ACC112 (cell line): Measurements from ENCODE around the gene PLCH1.
"Not testable (repeated sequence)": the region's sequence is repeated elsewhere in the genome, so short reads cannot be mapped to it uniquely, and the experiment has no call there.

Source experiments
- H2AFZ ChIP-seq: fragments of 200-600 bp; sonication (generic); one replicate; pipeline ENCODE4 v1.6.0; 2017; ENCODE audit warnings: antibody characterized with exemption, low read length; ENCODE audit not compliant: unreplicated experiment
- H3K27ac ChIP-seq: fragments of 200-600 bp; sonication (generic); 2 replicates; pipeline ENCODE4 v1.5.1; 2014; ENCODE audit warnings: low read depth, mild to moderate bottlenecking, antibody characterized with exemption, low read length, moderate library complexity
- H3K27me3 ChIP-seq: fragments of 200-600 bp; sonication (generic); 2 replicates; pipeline ENCODE4 v1.6.1; 2014; ENCODE audit warnings: mild to moderate bottlenecking, antibody characterized with exemption, low read length, moderate library complexity, mixed read lengths; ENCODE audit not compliant: insufficient read depth
- H3K36me3 ChIP-seq: fragments of 200-600 bp; sonication (generic); 2 replicates; pipeline ENCODE4 v1.6.1; 2016; ENCODE audit warnings: mild to moderate bottlenecking, antibody characterized with exemption, low read length, moderate library complexity, mixed read lengths; ENCODE audit not compliant: insufficient read depth
- H3K4me1 ChIP-seq: fragments of 200-600 bp; sonication (generic); one replicate; pipeline ENCODE4 v1.6.1; 2016; ENCODE audit warnings: low read length, mixed read lengths; ENCODE audit not compliant: insufficient read depth, unreplicated experiment, control insufficient read depth
- H3K4me3 ChIP-seq: fragments of 200-600 bp; sonication (generic); 2 replicates; pipeline ENCODE4 v1.5.1; 2014; ENCODE audit warnings: mild to moderate bottlenecking, low read depth, low read length
- H3K79me2 ChIP-seq: fragments of 200-600 bp; sonication (generic); one replicate; pipeline ENCODE4 v1.6.0; 2016; ENCODE audit warnings: low read length; ENCODE audit not compliant: control insufficient read depth, unreplicated experiment, insufficient read depth

The PLCH1 gene

DNA sequence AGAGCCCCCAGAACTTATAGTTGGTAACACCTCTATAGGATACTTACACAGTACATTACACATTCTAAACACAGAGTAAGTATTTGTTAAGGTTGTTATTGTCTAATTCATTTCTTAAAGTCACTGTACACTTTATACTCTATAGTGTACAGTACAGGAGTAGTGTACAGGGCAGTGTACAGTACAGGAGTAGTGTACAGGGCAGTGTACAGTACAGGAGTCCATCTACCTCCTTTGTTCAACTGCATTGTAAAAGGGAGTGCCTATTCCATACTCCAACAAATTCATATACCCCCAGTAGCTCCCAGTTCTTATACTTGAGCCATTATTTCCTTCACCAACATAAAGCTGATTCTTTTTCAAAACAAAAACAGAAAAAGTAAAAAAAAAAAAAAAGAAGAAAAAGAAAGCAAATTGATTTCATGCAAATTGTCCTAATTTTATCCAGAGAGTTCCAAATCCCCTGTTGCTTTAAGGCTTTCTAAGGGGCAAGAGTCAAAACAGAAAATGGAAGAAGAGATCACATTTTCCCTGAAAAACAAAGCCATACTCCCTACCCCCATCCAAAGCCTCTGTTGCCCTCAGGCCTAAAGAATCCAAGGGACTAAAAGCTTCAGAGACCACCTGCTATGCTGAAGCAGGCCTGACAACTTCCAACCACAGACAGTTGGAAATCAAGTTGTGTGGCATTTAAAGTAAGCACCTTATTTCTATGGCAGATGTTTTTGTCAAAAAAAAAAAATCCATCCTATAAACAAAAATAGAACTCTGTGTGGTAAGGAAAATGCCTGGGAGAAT lies 125.6 kb downstream of the PLCH1 start:
- Histone ChIP-seq H3K36me3 (no peaks in the 10 kb centered on the region), H3K79me2 (no peaks in the 10 kb centered on the region), H3K4me1 (no peaks in the 10 kb centered on the region), H2AFZ (no peak overlapping the region), H3K4me3 (no peak overlapping the region), H3K27me3 (no peaks in the 10 kb centered on the region), H3K27ac (no peak overlapping the region)

DNA sequence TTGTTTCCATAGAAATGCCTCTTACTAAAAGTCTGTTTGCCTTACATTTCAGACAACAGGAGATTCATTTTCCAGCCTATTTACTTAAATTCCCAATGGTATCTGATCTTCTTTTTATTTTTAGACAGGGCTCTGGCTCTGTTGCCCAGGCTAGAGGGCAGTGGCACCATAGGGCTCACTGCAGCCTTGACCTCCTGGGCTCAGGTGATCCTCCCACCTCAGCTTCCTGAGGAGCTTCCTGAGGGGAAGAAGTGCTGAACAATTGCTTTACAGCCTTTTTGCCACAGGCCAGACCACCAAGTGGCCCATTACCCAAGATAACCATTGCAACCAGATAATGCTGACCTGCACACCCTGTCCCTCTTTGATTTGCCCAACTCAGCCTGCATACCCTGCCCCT lies 126.3 kb downstream of the PLCH1 start:
- no peak overlapping the region for H2AFZ ChIP-seq
- no peak overlapping the region for H3K4me3 ChIP-seq
- no peak overlapping the region for H3K27ac ChIP-seq
- no peaks in the 10 kb centered on the region for H3K79me2 ChIP-seq
- H3K27me3 ChIP-seq, result no peaks in the 10 kb centered on the region
- H3K4me1 ChIP-seq, result no peaks in the 10 kb centered on the region
- H3K36me3 ChIP-seq, result no peaks in the 10 kb centered on the region

DNA sequence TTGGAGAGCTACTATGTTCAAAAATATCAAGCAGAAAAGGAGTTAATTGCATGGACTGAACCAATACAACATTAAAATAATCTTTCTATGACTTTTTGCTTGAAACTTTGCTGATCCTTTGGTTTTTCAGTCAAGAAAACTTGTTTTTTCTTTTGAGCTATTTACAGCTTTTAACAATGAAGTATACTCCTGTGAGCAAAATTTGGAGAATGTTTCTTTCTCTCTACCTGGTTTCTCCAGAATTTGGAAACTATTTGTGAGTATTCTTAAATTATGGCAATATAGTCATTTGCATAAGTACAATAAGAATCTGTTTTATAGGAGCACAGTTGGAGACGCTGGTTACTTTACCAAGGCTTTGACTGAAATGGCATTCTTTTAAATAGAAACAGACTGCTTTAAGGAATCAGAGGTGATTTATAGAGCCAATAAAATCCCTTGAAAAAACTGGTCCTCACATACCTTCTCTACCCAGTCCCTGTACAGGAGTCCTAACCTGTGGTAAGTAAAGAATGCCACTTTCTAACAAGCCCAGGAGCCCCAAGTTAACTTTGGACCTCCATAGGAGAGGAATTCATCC lies 127.4 kb downstream of the PLCH1 start:
- no peaks in the 10 kb centered on the region for H3K79me2 ChIP-seq
- no peaks in the 10 kb centered on the region for H3K27me3 ChIP-seq
- no peaks in the 10 kb centered on the region for H3K4me1 ChIP-seq
- H2AFZ ChIP-seq, result no peak overlapping the region
- no peak overlapping the region for H3K4me3 ChIP-seq
- H3K36me3 ChIP-seq, result no peaks in the 10 kb centered on the region
- H3K27ac ChIP-seq, result no peak overlapping the region

DNA sequence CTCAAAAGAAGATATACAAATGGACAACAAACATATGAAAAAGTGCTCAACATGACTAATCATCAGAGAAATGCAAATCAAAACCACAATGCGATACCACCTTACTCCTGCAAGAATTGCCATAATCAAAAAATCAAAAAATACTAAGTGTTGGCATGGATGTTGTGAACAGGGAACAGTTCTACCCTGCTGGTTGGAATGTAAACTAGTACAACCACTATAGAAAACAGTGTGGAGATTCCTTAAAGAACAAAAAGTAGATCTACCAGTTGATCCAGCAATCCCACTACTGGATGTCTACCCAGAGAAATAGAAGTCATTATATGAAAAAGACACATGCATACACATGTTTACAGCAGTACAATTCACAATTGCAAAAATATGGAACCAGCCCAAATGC lies 129.7 kb downstream of the PLCH1 start:
- not testable (repeated sequence) for H3K36me3 ChIP-seq, H3K27me3 ChIP-seq, H3K4me3 ChIP-seq, H3K27ac ChIP-seq, H2AFZ ChIP-seq, H3K79me2 ChIP-seq, H3K4me1 ChIP-seq

DNA sequence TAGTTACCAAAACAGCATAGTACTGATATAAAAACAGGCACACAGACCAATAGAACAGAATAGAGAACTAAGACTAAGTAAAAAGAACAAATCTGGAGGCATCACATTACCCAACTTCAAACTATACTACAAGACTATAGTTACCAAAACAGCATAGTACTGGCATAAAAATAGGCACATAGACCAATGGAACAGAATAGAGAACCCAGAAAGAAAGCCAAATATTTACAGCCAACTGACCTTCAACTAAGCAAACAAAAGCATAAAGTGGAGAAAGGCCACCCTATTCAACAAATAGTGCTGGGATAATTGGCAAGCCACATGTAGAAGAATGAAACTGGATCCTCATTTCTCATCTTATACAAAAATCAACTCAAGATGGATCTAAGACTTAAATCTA lies 130.5 kb downstream of the PLCH1 start:
- H3K4me1 ChIP-seq, H3K79me2 ChIP-seq, H2AFZ ChIP-seq: not testable (repeated sequence)

DNA sequence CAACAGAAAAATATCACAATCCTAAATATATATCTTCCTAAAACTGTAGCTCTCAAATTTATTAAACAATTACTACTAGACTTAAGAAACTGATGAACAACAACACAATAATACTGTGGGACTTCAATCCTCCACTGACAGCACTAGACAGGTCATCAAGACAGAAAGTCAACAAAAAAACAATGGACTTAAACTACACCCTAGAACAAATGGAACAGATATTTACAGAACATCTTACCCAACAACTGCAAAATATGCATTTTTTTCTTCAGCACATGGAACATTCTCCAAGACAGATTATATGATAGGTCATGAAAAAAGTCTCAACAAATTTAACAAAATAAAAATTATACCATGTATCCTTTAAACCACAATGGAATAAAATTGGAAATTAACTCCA lies 133.4 kb downstream of the PLCH1 start:
- Histone ChIP-seq H2AFZ (no peak overlapping the region), H3K4me3 (no peak overlapping the region), H3K27ac (no peak overlapping the region), H3K4me1 (no peaks in the 10 kb centered on the region), H3K27me3 (no peaks in the 10 kb centered on the region), H3K36me3 (no peaks in the 10 kb centered on the region), H3K79me2 (no peaks in the 10 kb centered on the region)

More for the DNA sequence above, 130.5 kb downstream of the PLCH1 start:
- H3K36me3 ChIP-seq, H3K27ac ChIP-seq, H3K4me3 ChIP-seq, H3K27me3 ChIP-seq: not testable (repeated sequence)

DNA sequence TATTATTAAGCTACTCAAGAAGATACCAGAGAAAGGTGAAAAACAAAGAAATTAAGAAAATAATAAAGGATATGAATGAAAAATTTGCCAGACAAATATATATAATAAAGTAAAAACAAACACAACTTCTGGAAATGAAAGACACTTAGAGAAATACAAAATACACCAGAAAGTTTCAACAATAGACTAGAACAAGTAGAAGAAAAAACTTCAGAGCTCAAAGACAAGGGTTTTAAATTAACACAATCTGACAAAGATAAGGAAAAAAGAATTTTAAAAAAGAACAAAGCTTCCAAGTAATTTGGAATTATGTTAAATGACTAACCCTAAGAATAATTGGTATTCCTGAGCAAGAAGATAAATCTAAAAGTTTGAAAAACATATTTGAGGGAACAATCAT lies 135.3 kb downstream of the PLCH1 start:
- no peak overlapping the region for H2AFZ ChIP-seq
- no peaks in the 10 kb centered on the region for H3K79me2 ChIP-seq
- no peak overlapping the region for H3K4me3 ChIP-seq
- H3K27me3 ChIP-seq, result no peaks in the 10 kb centered on the region
- H3K27ac ChIP-seq, result no peak overlapping the region
- H3K36me3 ChIP-seq, result no peaks in the 10 kb centered on the region
- H3K4me1 ChIP-seq, result peaks cover 4% of the 10 kb centered on the region

DNA sequence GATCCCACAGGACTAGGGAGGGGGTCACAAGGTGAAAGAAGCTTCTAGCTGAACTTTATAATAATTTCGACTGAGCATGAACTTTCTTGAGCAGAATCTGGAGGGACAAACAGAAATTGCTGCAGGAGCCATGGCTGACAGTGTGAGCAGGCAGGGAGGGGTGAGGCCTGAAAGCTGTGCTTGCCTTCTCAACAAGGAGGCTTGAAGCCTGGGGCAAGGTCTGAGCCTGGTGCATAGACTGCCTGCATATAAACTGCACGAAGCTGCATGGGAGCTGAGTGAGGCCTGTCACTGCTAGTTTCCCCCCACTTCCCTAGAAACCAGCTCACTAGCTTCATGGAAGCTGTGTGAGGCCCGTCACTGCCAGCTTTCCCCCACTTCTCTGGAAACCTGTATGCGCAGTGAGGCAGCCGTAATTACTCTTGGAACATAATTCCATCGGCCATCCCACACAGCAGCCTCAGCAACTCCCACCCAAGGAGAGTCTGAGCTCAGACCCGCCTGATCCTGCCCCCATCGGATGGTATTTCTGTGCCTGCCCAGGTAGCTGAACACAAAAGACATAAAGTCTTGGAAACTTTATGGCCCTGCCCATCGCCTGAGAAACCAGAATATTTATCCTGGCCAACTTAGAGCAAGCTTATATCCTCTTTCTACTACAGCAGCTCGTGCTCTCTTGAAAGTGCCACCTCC lies 136.5 kb downstream of the PLCH1 start:
- Histone ChIP-seq H3K27me3 (no peaks in the 10 kb centered on the region), H3K36me3 (no peaks in the 10 kb centered on the region), H3K4me1 (peaks cover 4% of the 10 kb centered on the region), H2AFZ (no peak overlapping the region), H3K79me2 (no peaks in the 10 kb centered on the region), H3K27ac (no peak overlapping the region), H3K4me3 (no peak overlapping the region)

DNA sequence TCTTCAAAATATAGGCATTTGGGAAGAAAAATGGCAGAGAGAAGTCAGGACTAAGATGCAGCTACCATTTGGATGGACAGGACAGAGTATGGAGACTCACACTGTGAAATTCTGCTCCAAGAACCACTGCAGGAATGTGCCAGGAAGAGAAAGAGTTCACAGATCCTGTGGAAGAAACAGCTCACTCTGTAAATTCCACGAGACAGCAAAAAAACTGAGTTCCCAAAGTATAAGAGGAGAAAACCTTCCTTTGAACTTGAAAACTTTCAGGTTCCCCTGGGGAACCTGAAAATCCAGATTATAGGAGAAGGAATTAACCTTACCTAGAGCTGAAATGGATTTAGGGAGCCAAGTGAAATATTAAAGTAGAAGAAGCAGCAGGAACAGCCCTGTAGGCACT lies 137.1 kb downstream of the PLCH1 start:
- no peak overlapping the region for H2AFZ ChIP-seq
- H3K4me3 ChIP-seq, result no peak overlapping the region

DNA sequence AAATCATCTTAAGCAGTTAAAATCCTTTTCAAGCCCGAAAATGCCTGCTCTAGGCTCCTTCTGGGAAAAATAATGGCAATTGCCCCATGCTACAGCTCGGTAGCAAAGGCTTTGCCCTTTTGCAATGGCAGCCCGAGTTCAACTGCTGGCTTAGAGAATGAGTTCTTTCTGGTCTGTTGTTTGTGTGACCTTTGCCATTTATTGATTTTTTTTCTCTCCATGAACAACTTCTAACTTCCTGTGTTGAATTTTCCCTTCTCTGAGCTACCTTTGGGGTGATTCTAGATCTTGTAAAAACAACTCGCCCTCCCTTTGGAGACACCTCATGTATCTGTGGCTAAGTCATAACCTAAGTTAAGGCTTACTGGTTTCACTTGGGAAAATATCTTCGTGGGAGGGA lies 139.3 kb downstream of the PLCH1 start:
- Histone ChIP-seq H3K36me3 (no peaks in the 10 kb centered on the region), H3K4me3 (no peak overlapping the region), H3K27me3 (no peaks in the 10 kb centered on the region), H2AFZ (no peak overlapping the region), H3K79me2 (no peaks in the 10 kb centered on the region), H3K4me1 (peaks cover 4% of the 10 kb centered on the region), H3K27ac (no peak overlapping the region)

More for the DNA sequence above, 137.1 kb downstream of the PLCH1 start:
- no peaks in the 10 kb centered on the region for H3K27me3 ChIP-seq
- H3K4me1 ChIP-seq, result peaks cover 4% of the 10 kb centered on the region
- no peak overlapping the region for H3K27ac ChIP-seq
- no peaks in the 10 kb centered on the region for H3K36me3 ChIP-seq
- H3K79me2 ChIP-seq, result no peaks in the 10 kb centered on the region

DNA sequence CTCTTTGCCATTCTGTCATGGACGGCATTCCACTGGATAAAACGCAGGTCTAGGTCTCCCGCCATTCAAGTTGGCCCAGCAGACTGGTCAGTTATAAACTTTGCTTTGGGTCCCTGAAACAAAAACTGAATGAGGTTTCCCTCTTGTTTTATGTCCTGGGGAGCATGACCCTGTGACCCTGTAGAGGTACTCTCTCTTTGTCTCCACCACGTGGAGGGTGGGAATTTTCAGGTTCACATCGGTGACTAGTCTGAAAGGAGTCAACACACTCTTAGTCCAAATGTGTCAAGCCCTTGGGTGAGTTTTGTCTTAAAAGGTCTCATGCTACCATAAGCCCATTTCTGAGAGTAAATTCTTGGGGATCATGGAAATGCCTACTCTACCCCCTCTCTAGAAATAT lies 139.9 kb downstream of the PLCH1 start:
- no peak overlapping the region for H3K27ac ChIP-seq
- H3K79me2 ChIP-seq, result no peaks in the 10 kb centered on the region
- no peaks in the 10 kb centered on the region for H3K36me3 ChIP-seq
- H3K4me1 ChIP-seq, result peaks cover 4% of the 10 kb centered on the region
- no peak overlapping the region for H3K4me3 ChIP-seq
- H2AFZ ChIP-seq, result no peak overlapping the region
- H3K27me3 ChIP-seq, result no peaks in the 10 kb centered on the region
